IPS-15b (cell line): ENCODE results near the gene SCART1.
"Not testable (repeated sequence)": the region's sequence is repeated elsewhere in the genome, so short reads cannot be mapped to it uniquely, and the experiment has no call there.

Source experiments
- H3K27me3 ChIP-seq: one replicate; pipeline ENCODE4 v1.6.1; 2013; ENCODE audit warnings: low read length; ENCODE audit not compliant: control insufficient read depth, insufficient read depth
- H3K36me3 ChIP-seq: one replicate; pipeline ENCODE4 v1.6.1; 2013; ENCODE audit warnings: low read length; ENCODE audit not compliant: control insufficient read depth, insufficient read depth
- H3K4me1 ChIP-seq: one replicate; pipeline ENCODE4 v1.6.1; 2013; ENCODE audit warnings: mild to moderate bottlenecking, low read length; ENCODE audit not compliant: control insufficient read depth, insufficient read depth
- H3K4me3 ChIP-seq: one replicate; pipeline ENCODE4 v1.5.1; 2013; ENCODE audit warnings: low read depth, low read length
- H3K9ac ChIP-seq: one replicate; pipeline ENCODE4 v1.6.1; 2013; ENCODE audit warnings: low read depth, mild to moderate bottlenecking, low read length
- H3K9me3 ChIP-seq: one replicate; pipeline ENCODE4 v1.6.1; 2013; ENCODE audit warnings: mild to moderate bottlenecking, low read length; ENCODE audit not compliant: control insufficient read depth, insufficient read depth

Gene SCART1

GRCh38 chr10:133421336-133422222 lies 32.2 kb upstream of the SCART1 start:
- Histone ChIP-seq H3K9ac (no peak overlapping the region), H3K9me3 (no peaks in the 10 kb centered on the region), H3K4me3 (no peak overlapping the region), H3K36me3 (peaks cover 20% of the 10 kb centered on the region), H3K27me3 (no peaks in the 10 kb centered on the region), H3K4me1 (no peaks in the 10 kb centered on the region)

DNA sequence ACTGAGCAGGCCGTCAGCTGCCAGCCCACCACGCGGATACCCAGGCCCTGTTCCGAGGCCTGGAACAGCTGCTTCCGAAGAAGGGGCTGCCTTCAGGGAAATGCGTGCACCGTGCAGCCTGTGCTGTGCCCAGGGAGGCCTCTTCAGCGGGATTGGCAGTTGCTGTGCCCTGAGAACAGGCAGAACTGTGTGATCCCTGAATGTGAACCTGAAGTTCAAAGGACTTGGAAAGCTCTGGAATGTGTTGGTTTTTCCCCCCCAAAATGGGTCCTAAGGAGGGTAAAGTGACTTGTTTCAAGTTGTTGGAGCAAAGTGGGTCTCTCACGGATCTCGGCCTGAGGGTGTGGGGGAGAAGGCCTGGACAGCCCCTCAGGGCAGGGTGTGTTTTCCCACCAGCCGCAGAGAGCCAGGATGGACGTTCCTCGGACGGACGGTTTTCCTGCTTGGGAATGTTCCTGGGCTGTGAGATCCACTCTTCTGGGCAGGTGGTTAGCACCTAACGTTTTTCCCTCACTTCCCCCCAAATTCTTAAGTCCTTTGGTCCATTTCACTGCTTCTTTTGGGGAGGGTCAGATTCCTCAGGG lies 31.4 kb upstream of the SCART1 start:
- Histone ChIP-seq H3K27me3 (no peaks in the 10 kb centered on the region), H3K4me1 (no peaks in the 10 kb centered on the region), H3K36me3 (peaks cover 20% of the 10 kb centered on the region), H3K9me3 (no peaks in the 10 kb centered on the region), H3K4me3 (no peak overlapping the region), H3K9ac (no peak overlapping the region)

DNA sequence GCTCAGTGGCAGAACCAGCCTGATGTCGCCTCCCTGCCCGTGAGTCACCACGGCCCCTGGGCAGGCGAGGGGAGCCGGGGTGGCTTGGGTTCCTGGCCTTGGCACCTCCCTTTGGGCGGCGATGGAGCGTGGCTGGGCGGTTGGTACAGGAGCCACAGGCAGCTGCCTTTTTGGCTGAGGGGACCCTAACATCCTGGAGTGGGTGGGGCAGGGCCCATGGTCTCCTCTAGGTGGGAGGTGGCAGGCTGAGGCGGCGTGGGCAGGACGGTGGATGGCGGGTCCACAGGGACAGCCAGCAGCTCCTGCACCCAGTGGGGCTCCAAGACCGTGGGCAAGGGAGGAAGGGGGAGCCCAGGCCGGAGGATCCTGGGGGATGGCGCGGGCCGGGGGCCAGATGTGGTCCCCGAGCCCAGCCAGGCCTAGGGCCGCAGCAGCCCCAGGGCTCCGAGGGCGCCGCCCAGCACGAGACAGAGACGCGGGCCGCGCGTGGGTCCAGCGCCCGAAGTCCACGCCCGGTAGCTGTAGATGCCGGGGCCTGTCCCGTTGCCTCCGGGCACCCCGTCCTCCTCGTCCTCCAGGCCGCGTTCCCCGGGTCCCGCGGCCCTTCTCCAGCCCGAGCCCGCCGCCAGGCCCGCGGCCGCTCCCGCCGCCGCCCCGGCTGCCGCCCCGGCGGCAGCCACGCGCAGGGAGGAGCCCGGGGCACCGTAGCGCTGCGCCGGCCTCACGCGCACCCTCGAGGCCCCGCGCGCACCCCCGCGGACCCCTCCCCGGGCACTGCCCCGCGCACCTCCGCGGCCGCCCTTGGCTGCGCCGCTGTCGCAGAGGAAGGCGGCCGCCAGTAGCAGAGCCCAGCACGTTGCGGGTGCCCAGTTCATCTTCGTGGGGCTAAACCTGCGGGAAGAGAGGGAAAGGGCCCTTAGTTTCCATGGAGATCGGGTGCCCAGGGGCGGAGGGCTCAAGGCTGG lies 30.7 kb upstream of the SCART1 start:
- no peaks in the 10 kb centered on the region for H3K4me1 ChIP-seq
- H3K27me3 ChIP-seq, result no peaks in the 10 kb centered on the region
- peak overlapping the region; percentile 8 for H3K4me3 ChIP-seq
- H3K9me3 ChIP-seq, result no peaks in the 10 kb centered on the region
- H3K36me3 ChIP-seq, result peaks cover 20% of the 10 kb centered on the region
- no peak overlapping the region for H3K9ac ChIP-seq

DNA sequence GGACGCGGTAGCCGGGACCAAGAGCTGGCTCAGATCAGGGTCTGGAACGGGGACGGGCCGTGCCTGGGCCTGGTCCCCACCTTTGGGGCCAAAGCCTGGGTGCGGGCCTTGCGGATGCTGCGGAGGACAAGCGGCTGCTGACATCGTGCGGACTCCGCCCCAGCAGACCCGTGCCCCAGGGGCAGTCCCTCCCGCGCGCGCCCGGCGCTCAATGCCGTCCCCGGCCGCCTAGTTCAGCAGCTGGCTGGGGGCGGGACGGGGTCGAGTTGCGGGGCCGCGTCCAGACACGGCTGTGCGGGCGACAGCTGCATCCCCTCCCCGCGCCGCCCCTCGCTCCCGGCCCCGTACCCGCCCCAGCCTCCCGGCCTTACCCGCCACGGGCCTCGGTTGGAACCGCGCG lies 29.6 kb upstream of the SCART1 start:
- not testable (repeated sequence) for H3K27me3 ChIP-seq, H3K9me3 ChIP-seq, H3K4me3 ChIP-seq, H3K4me1 ChIP-seq, H3K9ac ChIP-seq
- H3K36me3 ChIP-seq, result peaks cover 15% of the 10 kb centered on the region

- not testable (repeated sequence) for H3K9ac ChIP-seq, H3K27me3 ChIP-seq, H3K4me1 ChIP-seq, H3K9me3 ChIP-seq, H3K4me3 ChIP-seq
- peaks cover 11% of the 10 kb centered on the region for H3K36me3 ChIP-seq
These were observed 29.1 kb upstream of the SCART1 start, which contains the start of gene SPRN for GRCh38 chr10:133424601-133425000. Gene SPRN, minus strand, starts transcription at chr10:133424625. Its CDS starts 944 bp downstream, at chr10:133423681.

DNA sequence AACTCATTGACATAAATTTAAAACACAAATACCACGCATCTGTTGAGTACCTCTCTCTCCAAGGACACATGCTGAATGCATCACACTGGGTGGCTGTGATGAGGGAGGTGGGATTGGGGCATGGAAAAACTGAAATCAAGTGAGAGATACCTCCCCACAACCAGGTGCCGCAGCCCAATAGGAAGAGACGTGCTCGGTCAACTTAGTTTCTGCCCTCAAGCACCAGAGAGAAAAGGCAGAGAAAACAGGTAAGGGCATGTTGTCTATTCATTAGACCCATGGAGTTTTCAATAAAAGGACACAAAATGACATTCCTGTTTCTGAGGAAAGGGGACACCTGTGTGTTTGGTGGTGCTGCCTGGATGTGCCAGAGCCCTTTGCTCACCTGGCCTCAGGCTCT lies 24.2 kb upstream of the SCART1 start:
- not testable (repeated sequence) for H3K36me3 ChIP-seq, H3K9ac ChIP-seq, H3K4me3 ChIP-seq, H3K9me3 ChIP-seq, H3K27me3 ChIP-seq, H3K4me1 ChIP-seq

DNA sequence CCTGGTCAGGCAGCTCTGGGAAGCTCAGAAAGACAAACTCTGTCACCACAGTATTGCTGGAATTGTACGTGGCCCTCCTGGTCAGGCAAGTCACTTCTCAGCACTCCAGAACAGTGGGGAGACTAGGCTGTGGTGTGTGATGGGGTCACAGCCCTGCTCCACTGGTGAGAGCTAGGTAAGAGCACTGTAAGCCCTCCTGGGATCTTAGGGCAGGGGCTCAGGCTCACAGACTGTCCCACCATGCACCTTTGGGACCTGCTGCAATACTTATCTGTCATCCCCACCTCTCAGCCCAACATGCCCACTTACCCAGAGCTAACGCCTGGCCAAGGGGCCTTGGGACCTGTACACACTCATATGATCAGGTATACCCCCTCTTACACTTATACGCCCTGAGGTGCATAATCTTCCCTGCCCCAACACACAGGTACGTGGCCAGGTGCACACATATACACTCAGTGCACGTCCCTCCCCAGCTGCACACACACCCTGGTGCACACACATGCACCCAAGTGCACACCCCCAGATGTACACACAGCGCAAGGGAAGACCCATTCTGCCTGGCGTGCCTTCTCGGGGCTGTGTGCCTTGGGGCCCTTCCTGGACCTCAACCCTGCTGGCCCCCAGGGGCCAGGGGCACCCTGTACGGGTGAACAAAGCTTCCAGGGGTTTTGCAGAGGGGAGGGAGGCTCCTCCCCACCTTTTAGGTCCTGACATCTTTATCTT lies 21.7 kb upstream of the SCART1 start:
- not testable (repeated sequence) for H3K4me3 ChIP-seq, H3K27me3 ChIP-seq, H3K9ac ChIP-seq, H3K4me1 ChIP-seq, H3K36me3 ChIP-seq, H3K9me3 ChIP-seq

- H3K4me1 ChIP-seq, H3K27me3 ChIP-seq, H3K9ac ChIP-seq, H3K36me3 ChIP-seq, H3K4me3 ChIP-seq, H3K9me3 ChIP-seq: not testable (repeated sequence)
These were observed 21.0 kb upstream of the SCART1 start for GRCh38 chr10:133432789-133433188.

GRCh38 chr10:133438711-133439273 lies 15.0 kb upstream of the SCART1 start:
- peaks cover 9% of the 10 kb centered on the region for H3K9me3 ChIP-seq
- no peaks in the 10 kb centered on the region for H3K36me3 ChIP-seq
- H3K9ac ChIP-seq, result no peak overlapping the region
- no peaks in the 10 kb centered on the region for H3K4me1 ChIP-seq
- no peak overlapping the region for H3K4me3 ChIP-seq
- no peaks in the 10 kb centered on the region for H3K27me3 ChIP-seq

DNA sequence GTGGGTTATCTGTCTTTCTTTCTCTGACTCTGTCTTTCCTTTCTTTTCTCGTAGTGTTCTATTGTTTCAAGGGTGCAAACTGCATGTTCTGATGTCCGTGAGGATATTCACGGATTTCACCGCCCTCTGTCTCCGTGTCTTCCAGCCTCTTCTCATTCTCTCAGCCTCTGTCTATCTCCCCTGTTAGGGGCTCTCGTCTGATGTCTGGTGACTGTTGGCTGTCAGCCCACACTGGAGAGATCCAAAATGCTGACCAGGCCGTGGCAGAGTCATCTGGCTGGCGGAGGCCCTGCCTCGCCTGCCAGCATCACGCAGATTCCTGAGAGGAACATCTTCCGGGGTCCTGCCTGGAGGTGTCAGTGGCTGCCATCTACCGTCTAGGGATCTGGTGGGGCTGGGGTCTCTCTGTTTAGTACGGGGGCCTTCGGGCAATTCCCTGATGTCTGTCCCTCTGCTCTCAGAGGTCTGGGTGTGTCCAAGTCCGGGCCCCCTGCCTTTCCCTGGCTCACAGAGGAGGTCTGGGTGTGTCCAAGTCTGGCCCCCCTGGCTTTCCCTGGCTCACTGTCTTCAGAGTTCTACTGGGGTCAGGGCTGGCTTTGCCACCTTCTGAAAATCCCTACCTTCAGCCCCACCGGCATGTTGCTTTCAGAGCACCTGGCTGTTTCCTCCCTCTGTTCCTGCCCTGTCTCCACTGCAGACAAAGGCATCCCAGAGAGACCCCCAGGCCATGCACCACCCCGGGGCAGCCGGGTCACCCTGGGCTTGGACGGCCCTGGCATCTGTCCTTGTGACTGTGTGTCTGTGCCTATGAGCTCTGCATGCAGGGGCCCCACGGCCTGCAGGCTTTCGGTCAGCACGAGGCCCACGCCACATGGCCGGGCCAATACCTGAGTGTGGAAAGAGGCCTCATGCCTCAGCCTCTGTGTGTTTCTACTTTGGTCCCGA lies 14.0 kb upstream of the SCART1 start:
- Histone ChIP-seq H3K27me3 (no peaks in the 10 kb centered on the region), H3K4me1 (no peaks in the 10 kb centered on the region), H3K9me3 (peaks cover 9% of the 10 kb centered on the region), H3K9ac (no peak overlapping the region), H3K36me3 (no peaks in the 10 kb centered on the region), H3K4me3 (no peak overlapping the region)
